Measurements from ENCODE around the gene TPP1.

DNA sequence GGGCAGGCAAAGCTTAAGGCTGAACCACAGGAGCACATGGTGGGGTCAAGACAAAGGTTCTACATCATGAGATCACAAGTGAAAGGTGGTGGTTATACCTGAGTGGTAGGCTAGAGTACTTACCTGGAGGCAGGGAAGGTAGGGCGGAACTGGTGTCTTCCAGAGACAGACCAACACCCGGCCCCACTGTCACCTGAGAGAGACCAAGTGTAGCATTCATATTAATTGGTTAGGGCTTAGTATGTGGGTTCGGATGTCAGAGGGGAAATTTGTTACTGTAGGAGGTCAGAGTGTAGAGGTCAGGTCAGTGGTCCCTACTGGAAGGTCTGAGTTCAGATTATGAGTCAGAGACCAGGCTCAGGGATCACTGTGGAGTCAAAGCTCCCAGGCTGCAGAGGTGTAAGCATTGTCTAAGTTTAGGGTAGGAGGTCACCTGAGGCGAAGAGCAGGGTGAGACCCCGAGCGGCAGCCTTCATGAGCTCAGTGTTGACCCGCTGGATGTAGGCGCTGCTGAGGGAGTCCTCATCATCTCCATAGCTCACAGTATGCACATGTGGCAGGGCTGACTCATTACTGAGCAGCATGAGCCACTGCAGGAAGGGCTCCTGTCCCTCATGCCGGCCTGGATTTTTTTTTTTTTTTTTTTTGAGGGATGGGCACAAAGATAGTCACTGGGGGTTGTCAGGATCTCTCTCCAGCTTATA, 3.2 kb downstream of the TPP1 start:
- TF ChIP-seq, protein P1, sequence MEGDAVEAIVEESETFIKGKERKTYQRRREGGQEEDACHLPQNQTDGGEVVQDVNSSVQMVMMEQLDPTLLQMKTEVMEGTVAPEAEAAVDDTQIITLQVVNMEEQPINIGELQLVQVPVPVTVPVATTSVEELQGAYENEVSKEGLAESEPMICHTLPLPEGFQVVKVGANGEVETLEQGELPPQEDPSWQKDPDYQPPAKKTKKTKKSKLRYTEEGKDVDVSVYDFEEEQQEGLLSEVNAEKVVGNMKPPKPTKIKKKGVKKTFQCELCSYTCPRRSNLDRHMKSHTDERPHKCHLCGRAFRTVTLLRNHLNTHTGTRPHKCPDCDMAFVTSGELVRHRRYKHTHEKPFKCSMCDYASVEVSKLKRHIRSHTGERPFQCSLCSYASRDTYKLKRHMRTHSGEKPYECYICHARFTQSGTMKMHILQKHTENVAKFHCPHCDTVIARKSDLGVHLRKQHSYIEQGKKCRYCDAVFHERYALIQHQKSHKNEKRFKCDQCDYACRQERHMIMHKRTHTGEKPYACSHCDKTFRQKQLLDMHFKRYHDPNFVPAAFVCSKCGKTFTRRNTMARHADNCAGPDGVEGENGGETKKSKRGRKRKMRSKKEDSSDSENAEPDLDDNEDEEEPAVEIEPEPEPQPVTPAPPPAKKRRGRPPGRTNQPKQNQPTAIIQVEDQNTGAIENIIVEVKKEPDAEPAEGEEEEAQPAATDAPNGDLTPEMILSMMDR (IDR thresholded peaks at IDR 0.05), result no peak
- no peak for TF ChIP-seq POLR2A (IDR thresholded peaks at IDR 0.05)

All from breast epithelium (tissue), 3 donors.